Esophagus (tissue), 2 donors: ENCODE measurements around the gene ARHGDIB. TPM values are rescaled to one million over a fixed set of nuclear protein-coding genes. Genes with fewer than 3 reads are reported as not detected.

Experiments used
- H3K27ac ChIP-seq, 2 donors: one replicate each; pipeline ENCODE4 v1.5.1; 2013; ENCODE audit warnings: low read depth in 2 of 2, mild to moderate bottlenecking in 2 of 2, inconsistent platforms in 1 of 2, low read length in 1 of 2, moderate library complexity in 1 of 2
- H3K27me3 ChIP-seq, 2 donors: one replicate each; pipeline ENCODE4 v1.6.1; 2013; ENCODE audit warnings: low read length in 2 of 2, control low read depth in 1 of 2, mild to moderate bottlenecking in 1 of 2; ENCODE audit not compliant: insufficient read depth in 2 of 2, control insufficient read depth in 1 of 2
- H3K36me3 ChIP-seq, 2 donors: one replicate each; pipeline ENCODE4 v1.6.1; 2013; ENCODE audit warnings: low read length in 1 of 2; ENCODE audit not compliant: control insufficient read depth in 2 of 2, insufficient read depth in 2 of 2
- H3K4me1 ChIP-seq, 2 donors: one replicate each; pipeline ENCODE4 v1.6.1; 2013; ENCODE audit warnings: low read length in 1 of 2; ENCODE audit not compliant: control insufficient read depth in 2 of 2, insufficient read depth in 2 of 2
- H3K4me3 ChIP-seq, 2 donors: one replicate each; pipeline ENCODE4 v1.5.1; 2013; ENCODE audit warnings: low read length in 2 of 2, mild to moderate bottlenecking in 2 of 2, low read depth in 1 of 2, moderate library complexity in 1 of 2
- H3K9me3 ChIP-seq, 2 donors: one replicate each; pipeline ENCODE4 v1.6.1; 2013; ENCODE audit warnings: mild to moderate bottlenecking in 2 of 2, low read depth in 1 of 2, low read length in 1 of 2, moderate library complexity in 1 of 2; ENCODE audit not compliant: control insufficient read depth in 2 of 2, insufficient read depth in 1 of 2
- WGBS, 2 donors: extraction: QIAGEN DNeasy Blood & Tissue Kit; methylation state at CpG; one replicate each; pipeline ENCODE4 v1.1.7; 2013; 5-methylcytosine and 5-hydroxymethylcytosine counted together
- polyA plus RNA-seq, 2 donors: library from polyadenylated mRNA; stranded (reverse); fragments of 200-250 nt; gene quantifications; one replicate each; pipeline ENCODE4 v1.2.3, GENCODE V29; 2013
- donor health status: healthy with polysubstance abuse.
- donor health status: Bipolar disorder and iron deficiency.

The ARHGDIB gene
- polyA plus RNA-seq, 2 donors, result 69.0 to 86.9 TPM

DNA sequence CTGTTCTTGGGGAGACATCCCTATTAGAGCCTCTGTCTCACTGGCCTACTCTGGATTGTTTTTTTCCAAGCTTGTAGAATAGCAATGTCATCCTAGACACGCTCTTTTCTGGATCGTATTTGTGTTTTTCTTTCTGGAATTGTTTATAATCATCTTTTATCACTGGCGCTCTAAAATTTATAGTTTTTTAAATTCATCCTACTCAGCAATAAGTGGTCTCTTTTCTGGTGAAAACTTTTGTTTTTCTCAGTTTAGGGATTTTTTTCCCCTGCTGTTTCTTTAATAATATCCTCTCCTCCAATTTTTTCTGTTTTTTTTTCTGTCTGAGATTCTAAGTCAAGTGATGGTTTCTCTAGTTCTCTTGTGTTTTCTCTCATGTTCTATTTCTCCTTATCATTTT lies 36.6 kb upstream of the ARHGDIB start:
- Histone ChIP-seq H3K27me3 (no peaks in the 10 kb centered on the region), H3K27ac (no peak overlapping the region), H3K9me3 (no peaks in the 10 kb centered on the region), H3K4me3 (no peak overlapping the region), H3K36me3 (no peaks in the 10 kb centered on the region), H3K4me1 (peaks cover 3 to 4% of the 10 kb centered on the region in 2 donors)
- 81 to 85% methylated on average over 3 of the region's 3 CpGs for WGBS, 2 donors

DNA sequence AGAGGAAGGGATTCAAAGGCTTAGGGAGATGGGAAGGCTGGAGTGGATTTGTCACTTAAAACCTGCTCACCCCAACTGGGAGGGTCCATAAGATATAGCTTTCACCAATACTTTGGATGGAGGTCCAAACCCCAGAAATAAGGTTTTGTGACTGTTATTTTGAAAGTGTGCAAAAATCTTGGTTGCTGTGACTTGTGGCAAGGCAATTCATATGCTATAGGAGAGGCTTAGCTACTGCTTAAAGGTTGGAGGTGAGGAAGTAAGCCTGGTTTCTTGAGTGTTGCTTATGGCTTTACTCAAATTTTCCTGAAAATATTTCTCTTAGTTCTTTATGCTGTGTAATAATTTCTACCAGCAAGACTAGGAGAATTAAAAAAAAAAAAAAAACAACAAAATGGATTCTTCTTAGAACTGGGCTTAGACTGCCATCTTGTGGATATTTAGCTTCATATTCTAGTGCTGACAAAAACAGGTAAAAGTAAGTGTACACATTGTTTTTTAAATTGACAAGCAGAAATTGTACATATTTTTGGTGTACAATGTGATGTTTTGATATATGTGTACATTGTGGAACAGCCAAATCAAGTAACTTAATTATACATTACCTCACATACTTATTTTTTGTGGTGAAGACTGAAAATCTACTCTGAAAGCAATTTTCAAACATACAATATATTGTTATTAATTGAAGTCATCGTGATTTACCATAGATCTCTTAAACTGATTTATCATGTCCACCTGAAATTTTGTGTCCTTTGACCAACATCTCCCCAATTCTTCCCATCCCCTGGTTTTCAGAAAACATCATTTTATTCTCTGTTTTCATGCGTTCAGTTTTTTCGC lies 34.4 kb upstream of the ARHGDIB start:
- Histone ChIP-seq H3K27me3 (no peaks in the 10 kb centered on the region), H3K27ac (no peak overlapping the region), H3K4me3 (no peak overlapping the region), H3K36me3 (no peaks in the 10 kb centered on the region), H3K4me1 (no peaks in the 10 kb centered on the region), H3K9me3 (no peaks in the 10 kb centered on the region)
- 88 to 90% methylated on average over 3 of the region's 3 CpGs for WGBS, 2 donors

DNA sequence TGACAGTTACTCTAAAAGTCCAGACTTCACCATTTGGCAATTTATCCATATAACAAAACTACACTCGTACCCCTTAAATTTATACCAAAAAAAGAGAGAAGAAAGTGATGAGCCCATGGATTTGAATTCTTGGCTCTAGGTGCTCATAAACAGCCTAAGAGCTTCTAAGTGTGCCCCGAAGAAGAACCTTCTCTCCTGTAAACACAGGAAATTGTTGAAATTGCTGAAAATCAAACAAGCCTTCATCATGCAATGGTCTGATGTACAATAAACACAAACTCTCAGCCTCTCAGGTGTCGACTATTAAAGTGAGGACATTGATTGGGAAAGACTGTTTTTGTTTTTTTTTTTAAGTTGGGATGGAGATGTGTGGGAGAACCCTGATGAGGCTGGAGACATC lies 33.2 kb upstream of the ARHGDIB start:
- Histone ChIP-seq H3K36me3 (no peaks in the 10 kb centered on the region), H3K9me3 (no peaks in the 10 kb centered on the region), H3K4me1 (no peaks in the 10 kb centered on the region), H3K27me3 (no peaks in the 10 kb centered on the region), H3K4me3 (no peak overlapping the region), H3K27ac (no peak overlapping the region)
- 64 to 68% methylated on average over 3 of the region's 3 CpGs for WGBS, 2 donors

DNA sequence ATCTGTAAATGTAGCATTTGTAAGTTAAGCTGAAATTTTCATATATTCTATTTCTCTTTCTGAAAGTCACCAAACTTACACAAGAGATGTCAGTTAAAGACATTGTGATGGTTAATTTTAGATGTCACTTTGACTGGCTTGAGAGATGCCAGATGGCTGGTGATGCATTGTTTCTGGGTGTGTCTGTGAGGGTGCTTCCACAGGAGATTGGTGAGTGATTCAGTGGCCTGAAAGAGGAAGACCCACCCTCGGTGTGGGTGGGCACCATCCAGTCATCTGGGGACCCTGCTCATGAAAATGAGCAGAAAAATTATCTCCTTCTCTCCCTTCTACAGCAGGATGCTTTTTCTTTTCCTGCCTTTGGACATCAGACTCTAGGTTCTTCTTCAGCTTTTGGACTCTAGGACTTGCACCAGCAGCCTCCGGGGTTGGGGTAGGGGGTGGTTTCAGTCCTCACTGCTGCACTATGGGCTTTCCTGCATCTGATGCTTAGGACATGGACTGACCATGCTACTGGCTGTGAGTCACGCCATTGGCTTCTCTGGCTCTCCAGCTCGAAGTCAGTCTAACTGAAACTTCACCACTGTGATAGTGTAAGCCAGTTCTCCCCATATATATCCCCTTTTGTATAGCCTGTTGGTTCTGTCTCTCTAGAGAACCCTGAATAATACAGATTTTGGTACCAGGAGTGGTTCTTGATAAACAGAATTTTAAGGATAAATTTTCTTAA lies 32.3 kb upstream of the ARHGDIB start:
- Histone ChIP-seq H3K36me3 (no peaks in the 10 kb centered on the region), H3K4me1 (no peaks in the 10 kb centered on the region), H3K27me3 (no peaks in the 10 kb centered on the region), H3K4me3 (no peak overlapping the region), H3K27ac (no peak overlapping the region), H3K9me3 (no peaks in the 10 kb centered on the region)
- WGBS, 2 donors, result 70 to 73% methylated on average over 4 of the region's 4 CpGs

DNA sequence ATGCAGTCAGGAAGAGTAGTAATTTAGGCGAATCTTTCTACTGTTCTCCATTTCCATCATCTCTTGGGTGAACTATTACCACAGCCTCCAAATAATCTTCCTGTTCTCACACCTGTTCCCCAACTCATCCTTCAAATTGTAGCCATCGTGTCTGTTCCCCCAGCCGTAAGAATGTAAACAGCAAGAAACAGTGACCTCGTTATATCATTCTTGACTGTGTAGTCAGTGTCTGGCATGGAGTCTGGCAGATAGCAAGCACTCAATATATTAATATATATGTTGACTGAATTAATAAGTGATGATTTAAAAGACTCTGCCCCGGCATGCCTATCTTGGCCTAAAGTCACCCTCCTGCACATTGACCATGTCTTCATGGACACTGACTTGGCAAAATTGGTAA lies 31.7 kb upstream of the ARHGDIB start:
- no peak overlapping the region for H3K4me3 ChIP-seq
- no peak overlapping the region for H3K27ac ChIP-seq
- no peaks in the 10 kb centered on the region for H3K27me3 ChIP-seq
- H3K9me3 ChIP-seq, result no peaks in the 10 kb centered on the region
- 80 to 84% methylated on average over 5 of the region's 5 CpGs for WGBS, 2 donors
- no peaks in the 10 kb centered on the region for H3K36me3 ChIP-seq
- H3K4me1 ChIP-seq, result no peaks in the 10 kb centered on the region

DNA sequence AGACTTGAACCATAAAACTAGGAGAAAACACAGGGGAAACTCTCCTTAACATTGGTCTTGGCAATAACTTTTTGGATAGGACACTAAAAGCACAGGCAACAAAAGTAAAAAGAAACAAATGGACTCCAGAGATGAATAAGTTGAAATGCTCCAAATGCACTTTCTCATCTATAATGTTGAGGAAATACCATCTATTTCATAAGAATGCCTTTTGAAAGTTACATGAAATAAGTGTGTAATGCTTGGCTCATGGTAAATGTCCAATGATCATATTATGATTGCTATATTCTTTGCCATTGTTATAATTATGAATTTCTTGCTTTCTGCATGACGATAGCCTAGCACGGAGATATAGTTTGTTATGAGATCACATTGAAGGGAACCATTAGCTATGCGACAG lies 31.3 kb upstream of the ARHGDIB start:
- Histone ChIP-seq H3K9me3 (no peaks in the 10 kb centered on the region), H3K36me3 (no peaks in the 10 kb centered on the region), H3K27ac (no peak overlapping the region), H3K27me3 (no peaks in the 10 kb centered on the region), H3K4me1 (no peaks in the 10 kb centered on the region), H3K4me3 (no peak overlapping the region)
- WGBS, 2 donors, result 97 to 99% methylated on average over 3 of the region's 3 CpGs

DNA sequence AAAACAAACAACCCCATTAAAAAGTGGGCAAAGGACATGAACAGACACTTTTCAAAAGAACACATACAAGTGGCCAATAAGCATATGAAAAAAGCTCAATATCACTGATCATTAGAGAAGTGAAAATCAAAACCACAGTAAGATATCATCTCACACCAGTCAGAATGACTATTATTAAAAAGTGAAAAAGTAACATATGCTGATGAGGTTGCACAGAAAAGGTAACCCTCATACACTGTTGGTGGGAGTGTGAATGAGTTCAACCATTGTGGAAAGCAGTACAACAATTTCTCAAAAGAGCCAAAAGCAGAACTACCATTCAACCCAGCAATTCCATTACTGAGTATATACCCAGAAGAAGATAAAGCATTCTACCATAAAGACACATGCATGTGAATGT lies 29.7 kb upstream of the ARHGDIB start:
- Histone ChIP-seq H3K9me3 (no peaks in the 10 kb centered on the region), H3K4me1 (no peaks in the 10 kb centered on the region)

DNA sequence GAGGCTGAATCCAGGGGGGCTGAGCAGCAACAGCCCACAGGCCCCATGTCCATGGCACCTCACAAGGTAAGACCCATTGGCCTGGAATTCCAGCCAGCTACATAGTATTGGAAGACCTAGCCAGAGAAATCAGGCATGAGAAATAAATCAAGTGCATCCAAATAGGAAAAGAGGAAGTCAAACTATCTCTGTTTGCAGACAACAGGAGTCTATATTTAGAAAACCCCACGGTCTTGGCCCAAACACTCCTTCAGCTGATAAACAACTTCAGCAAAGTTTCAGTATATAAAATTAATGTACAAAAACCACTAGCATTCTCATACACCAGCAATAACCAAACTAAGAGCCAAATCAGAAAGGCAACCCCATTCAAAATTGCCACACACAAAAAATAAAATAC lies 28.4 kb upstream of the ARHGDIB start:
- no peaks in the 10 kb centered on the region for H3K36me3 ChIP-seq
- no peak overlapping the region for H3K27ac ChIP-seq
- 56 to 67% methylated on average over 1 of the region's 1 CpG for WGBS, 2 donors
- H3K27me3 ChIP-seq, result no peaks in the 10 kb centered on the region
- no peaks in the 10 kb centered on the region for H3K9me3 ChIP-seq
- no peak overlapping the region for H3K4me3 ChIP-seq
- no peaks in the 10 kb centered on the region for H3K4me1 ChIP-seq

More for the DNA sequence above, 29.7 kb upstream of the ARHGDIB start:
- no peak overlapping the region for H3K4me3 ChIP-seq
- no peaks in the 10 kb centered on the region for H3K36me3 ChIP-seq
- no peaks in the 10 kb centered on the region for H3K27me3 ChIP-seq
- no peak overlapping the region for H3K27ac ChIP-seq

DNA sequence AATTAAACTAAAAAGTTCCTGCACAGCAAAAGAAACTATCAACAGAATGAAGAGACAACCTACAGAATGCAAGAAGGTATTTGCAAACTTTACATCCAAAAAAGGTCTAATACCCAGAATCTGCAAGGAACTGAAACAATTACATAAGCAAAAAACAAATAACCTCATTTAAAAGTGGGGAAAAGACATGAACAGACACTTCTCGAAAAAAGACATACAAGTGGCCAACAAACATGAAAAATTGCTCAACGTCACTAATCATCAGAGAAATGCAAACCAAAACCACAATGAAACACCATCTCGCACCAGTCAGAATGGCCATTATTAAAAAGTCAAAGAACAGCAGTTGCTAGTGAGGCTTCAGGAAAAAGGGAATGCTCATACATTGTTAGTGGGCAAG lies 26.6 kb upstream of the ARHGDIB start:
- Histone ChIP-seq H3K9me3 (no peaks in the 10 kb centered on the region), H3K4me1 (no peaks in the 10 kb centered on the region), H3K4me3 (no peak overlapping the region), H3K36me3 (no peaks in the 10 kb centered on the region), H3K27me3 (no peaks in the 10 kb centered on the region), H3K27ac (no peak overlapping the region)
- WGBS, 2 donors, result 85 to 86% methylated on average over 3 of the region's 3 CpGs

DNA sequence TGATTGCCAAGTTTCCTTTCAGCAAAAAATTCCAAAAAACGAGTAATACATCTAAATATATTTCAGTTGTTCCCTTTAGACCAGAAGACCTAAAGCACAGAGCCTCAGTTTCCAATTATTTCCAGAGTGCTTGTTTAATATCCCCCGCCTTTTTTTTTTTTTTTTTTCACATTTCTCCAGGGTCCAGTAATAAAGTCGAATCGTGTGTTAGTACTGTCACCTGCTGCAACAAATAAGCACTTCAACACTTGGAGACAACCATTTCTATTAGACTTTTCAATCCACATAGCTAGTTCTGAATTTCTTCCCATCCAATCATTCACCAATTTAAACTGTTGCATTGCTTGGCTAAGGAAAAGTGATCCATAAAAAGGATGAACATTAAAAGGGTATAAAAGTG lies 25.0 kb upstream of the ARHGDIB start:
- no peaks in the 10 kb centered on the region for H3K4me1 ChIP-seq
- H3K27ac ChIP-seq, result no peak overlapping the region
- no peaks in the 10 kb centered on the region for H3K36me3 ChIP-seq
- no peaks in the 10 kb centered on the region for H3K27me3 ChIP-seq
- no peaks in the 10 kb centered on the region for H3K9me3 ChIP-seq
- WGBS, 2 donors, result 72 to 76% methylated on average over 4 of the region's 4 CpGs
- no peak overlapping the region for H3K4me3 ChIP-seq
